Measurements from ENCODE around the gene PRR14.

Gene PRR14

DNA sequence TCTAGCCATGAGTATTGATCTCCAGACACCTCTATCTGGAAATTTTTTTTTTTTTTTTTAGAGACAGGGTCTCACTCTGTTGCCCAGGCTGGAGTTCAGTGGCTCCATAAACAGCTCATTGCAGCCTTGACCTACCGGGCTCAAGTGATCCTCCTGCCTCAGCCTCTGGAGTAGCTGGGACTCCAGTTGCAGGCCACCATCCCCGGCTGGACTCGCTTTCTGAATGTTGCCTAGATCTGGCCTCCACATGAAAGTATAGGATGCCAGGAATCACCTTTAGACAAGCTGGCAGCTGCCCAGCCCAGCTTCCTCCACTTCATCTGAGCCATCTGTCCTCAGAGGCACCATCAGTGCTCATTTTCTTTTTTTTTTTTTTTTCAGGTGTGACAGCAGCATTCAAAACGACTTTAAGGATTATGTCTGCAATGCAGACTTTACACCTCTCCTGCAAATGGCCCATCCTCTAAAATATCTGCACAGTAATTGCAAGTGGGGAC is 6.4 kb upstream of the PRR14 start:
- in situ Hi-C loops (cut with MboI; ENCODE audit: low sequenced_read_pairs) = loop anchor here (25.0 kb wide), 1 partner anchor 532 kb away; the partner anchor contains the start of genes GDPD3 and MAPK3
- no peaks in the 10 kb centered on the region for H3K27me3 ChIP-seq (ENCODE audit: low read depth)
- DNase-seq (ENCODE audit: low spot score in 2 of 2) = no peak

DNA sequence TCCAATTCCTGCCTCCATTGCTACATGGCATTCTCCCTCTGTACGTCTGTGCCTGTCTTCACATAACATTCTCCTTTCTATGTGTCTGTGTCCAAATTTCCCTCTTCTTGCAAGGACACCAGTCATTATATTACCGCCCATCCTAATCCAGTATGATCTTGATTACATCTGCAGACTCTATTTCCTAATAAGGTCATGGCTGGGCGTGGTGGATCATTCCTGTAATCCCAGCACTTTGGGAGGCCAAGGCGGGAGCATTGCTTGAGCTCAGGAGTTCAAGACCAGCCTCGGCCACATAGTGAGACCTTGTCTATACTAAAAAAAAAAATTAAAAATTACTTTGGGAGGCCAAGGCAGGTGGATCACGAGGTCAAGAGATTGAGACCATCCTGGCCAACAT is 5.0 kb upstream of the PRR14 start:
- Histone ChIP-seq H3K4me1 (peaks cover 4% of the 10 kb centered on the region), H3K36me3 (replicated peaks) (no peaks in the 10 kb centered on the region), H3K27me3 (ENCODE audit: low read depth) (no peaks in the 10 kb centered on the region), H3K9me3 (0 out of 2 replicates have a peak, but pooled peaks cover 2% of the 10 kb centered on the region), H3K4me3 (no peak overlapping the region)
- no peak for DNase-seq (ENCODE audit: low spot score in 2 of 2)
- in situ Hi-C loops (cut with MboI; ENCODE audit: low sequenced_read_pairs) = loop anchor here (25.0 kb wide), 1 partner anchor 533 kb away; the partner anchor contains the start of genes GDPD3 and MAPK3

More for the DNA sequence above, 6.4 kb upstream of the PRR14 start:
- H3K4me3 ChIP-seq = no peak overlapping the region
- H3K36me3 ChIP-seq (replicated peaks) = no peaks in the 10 kb centered on the region
- no peaks in the 10 kb centered on the region for H3K4me1 ChIP-seq
- H3K9me3 ChIP-seq = 0 out of 2 replicates have a peak, but pooled peaks cover 2% of the 10 kb centered on the region

DNA sequence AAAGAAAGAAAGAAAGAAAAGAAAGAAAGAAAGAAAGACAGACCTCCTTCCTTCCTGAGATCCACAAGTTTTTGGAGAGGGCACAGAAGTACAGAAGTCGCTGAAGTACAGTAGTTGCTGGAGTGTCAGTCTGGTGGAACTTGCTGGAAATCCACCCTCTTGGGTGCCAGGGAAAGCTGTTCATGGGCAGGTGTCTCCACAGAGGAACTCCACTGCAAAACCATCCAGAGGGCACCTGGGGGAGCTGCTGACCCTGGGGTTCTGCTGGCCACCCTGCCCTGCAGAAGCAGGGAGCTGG is 3.5 kb upstream of the PRR14 start:
- Histone ChIP-seq H3K4me1 (peaks cover 4% of the 10 kb centered on the region), H3K36me3 (replicated peaks) (0 out of 2 replicates have a peak, but pooled peaks cover under 1% of the 10 kb centered on the region), H3K4me3 (no peak overlapping the region), H3K9me3 (0 out of 2 replicates have a peak, but pooled peaks cover 2% of the 10 kb centered on the region), H3K27me3 (ENCODE audit: low read depth) (no peaks in the 10 kb centered on the region)
- no peak for DNase-seq (ENCODE audit: low spot score in 2 of 2)
- in situ Hi-C loops (cut with MboI; ENCODE audit: low sequenced_read_pairs) = loop anchor here (25.0 kb wide), 1 partner anchor 535 kb away; the partner anchor contains the start of genes GDPD3 and MAPK3

DNA sequence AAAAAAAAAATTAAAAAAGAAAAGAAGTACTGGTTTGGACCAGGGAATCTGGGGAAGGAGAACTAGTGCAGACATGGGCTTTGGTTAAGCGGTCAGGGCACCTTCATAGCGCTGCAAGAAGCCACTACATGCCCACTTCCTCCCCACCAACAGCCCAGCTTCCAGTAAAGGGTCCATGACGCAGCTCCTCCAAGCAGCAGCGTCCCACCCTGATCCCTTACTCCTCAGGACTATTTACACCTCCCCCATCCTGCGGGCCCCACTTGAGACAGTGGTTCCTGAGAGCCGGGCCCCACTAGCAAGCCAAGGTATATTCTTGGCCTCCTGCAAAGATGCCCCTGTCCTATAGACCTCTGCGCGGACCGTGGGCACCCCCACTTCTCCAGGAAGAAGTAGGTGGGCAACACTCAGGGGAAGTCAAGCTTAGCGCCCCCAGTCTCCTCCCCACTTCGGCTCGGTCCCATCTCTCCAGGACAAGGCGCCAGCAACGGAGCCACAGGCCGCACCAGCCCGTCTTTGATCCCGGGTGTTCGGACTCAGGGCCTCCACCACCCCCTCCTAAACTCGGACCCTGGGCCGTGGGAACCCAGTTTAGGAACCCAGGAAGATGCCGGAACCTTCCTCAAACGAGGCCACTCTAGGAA is 913 bp upstream of the PRR14 start:
- peak overlapping the region; percentile 83 for H3K4me3 ChIP-seq
- no peaks in the 10 kb centered on the region for H3K27me3 ChIP-seq (ENCODE audit: low read depth)
- no peak for DNase-seq (ENCODE audit: low spot score in 2 of 2)
- in situ Hi-C loops (cut with MboI; ENCODE audit: low sequenced_read_pairs) = loop anchor here (25.0 kb wide), 1 partner anchor 538 kb away; the partner anchor contains the start of genes GDPD3 and MAPK3
- H3K36me3 ChIP-seq (replicated peaks) = peaks cover 23% of the 10 kb centered on the region
- 0 out of 2 replicates have a peak, but pooled peaks cover 2% of the 10 kb centered on the region for H3K9me3 ChIP-seq
- peaks cover 4% of the 10 kb centered on the region for H3K4me1 ChIP-seq

DNA sequence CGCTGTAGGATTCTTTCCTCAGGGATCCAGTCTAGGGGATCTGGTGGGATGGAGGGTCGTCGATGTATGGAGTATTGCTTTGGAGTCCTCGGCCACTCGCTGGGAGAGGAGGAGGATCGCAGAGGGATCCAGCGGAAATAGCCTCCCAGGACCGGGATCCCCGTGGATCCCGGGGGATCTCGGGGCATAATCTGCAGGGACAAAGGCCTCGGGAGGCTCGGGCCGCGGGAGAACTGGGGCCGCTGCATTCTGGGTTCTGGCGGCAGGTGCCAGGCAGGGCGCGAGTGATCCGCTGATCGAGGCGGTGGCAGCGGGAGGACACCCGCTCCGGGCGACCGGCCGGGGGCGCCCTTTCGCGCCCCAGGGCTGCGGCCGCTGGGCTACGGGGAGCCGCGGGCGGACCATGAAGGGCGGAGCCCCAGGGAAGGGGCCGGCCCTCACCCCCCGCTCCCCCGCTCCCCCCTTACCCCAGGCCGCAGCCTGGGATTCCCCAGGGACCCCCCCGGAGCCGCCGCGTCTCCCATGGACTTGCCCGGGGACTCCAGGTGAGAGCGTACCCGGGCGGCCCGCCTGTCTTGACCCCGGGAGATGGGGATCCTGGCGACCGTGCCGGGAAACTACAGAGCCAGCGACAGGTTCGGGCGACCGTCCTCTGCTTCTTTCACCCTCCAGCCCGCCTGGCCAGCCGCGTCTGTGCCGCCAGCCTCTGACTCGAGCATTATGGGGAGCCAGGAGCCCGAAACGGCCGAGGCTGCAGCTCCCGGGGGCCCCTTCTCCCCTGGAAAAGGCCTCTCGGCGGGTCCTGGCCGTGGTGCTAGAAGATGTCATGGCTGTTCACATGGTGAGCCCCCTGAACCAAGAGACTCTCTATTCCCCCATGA is 604 bp downstream of the PRR14 start:
- in situ Hi-C loops (cut with MboI; ENCODE audit: low sequenced_read_pairs) = no loop called here
- no peaks in the 10 kb centered on the region for H3K9me3 ChIP-seq
- peak overlapping the region; percentile 83 for H3K4me3 ChIP-seq
- H3K4me1 ChIP-seq = peaks cover 4% of the 10 kb centered on the region
- DNase-seq (ENCODE audit: low spot score in 2 of 2) = peak; percentile 54 to 77
- H3K27me3 ChIP-seq (ENCODE audit: low read depth) = no peaks in the 10 kb centered on the region
- peaks cover 38% of the 10 kb centered on the region for H3K36me3 ChIP-seq (replicated peaks)

DNA sequence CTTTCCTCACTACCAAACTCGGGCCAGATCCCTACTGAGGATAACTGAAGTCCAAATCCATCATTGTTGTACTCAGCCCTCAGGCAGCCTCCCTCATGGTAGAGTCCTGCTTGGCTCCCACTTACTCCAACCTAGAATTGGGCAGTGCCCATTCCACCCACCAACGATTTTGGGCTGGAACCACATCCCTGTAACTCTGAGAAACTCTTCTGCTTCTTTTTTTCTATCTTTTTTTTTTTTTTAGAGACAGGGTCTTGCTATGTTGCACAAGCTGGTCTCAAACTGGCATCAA is 1.2 kb downstream of the PRR14 start:
- H3K4me3 ChIP-seq = peak overlapping the region; percentile 83
- no peaks in the 10 kb centered on the region for H3K27me3 ChIP-seq (ENCODE audit: low read depth)
- H3K9me3 ChIP-seq = no peaks in the 10 kb centered on the region
- peaks cover 4% of the 10 kb centered on the region for H3K4me1 ChIP-seq
- no peak for DNase-seq (ENCODE audit: low spot score in 2 of 2)
- in situ Hi-C loops (cut with MboI; ENCODE audit: low sequenced_read_pairs) = no loop called here
- H3K36me3 ChIP-seq (replicated peaks) = peaks cover 44% of the 10 kb centered on the region

DNA sequence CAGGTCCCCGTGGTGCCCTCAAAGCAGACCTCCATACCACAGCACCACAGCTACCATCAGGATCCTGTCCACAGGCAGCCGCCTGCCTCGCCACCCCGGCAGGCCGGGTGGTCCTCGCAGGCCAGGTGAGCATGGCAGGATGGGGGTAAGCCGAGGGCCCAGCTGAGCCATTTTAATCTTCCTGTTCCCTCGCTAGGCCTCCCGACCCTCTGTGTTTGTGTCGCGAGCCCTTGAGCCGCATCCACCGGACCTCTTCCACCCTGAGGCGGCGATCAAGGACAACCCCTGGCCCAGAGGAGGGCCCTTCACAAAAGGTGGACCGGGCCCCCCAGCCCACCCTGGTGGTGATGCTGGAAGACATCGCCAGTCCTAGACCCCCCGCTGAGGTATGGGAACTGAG is 2.0 kb downstream of the PRR14 start:
- in situ Hi-C loops (cut with MboI; ENCODE audit: low sequenced_read_pairs) = no loop called here
- no peak for DNase-seq (ENCODE audit: low spot score in 2 of 2)
- Histone ChIP-seq H3K4me3 (no peak overlapping the region), H3K4me1 (peaks cover 8% of the 10 kb centered on the region), H3K27me3 (ENCODE audit: low read depth) (no peaks in the 10 kb centered on the region), H3K9me3 (no peaks in the 10 kb centered on the region), H3K36me3 (replicated peaks) (peaks cover 47% of the 10 kb centered on the region)

DNA sequence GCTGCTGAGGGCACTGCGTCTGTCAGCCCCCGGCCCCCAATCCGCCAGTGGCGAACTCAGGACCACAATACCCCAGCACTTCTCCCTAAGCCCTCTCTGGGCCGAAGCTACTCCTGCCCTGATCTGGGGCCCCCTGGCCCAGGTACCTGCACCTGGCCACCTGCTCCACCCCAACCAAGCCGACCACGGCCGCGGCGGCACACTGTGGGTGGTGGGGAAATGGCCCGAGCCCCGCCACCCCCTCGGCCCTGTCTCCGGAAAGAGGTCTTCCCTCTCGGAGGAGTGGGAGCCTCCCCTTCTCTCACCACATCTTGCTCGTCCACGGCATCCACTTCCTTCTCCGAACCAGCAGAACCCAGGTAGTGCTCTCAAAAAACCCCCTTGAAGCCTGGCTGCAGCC is 4.1 kb downstream of the PRR14 start:
- peaks cover 47% of the 10 kb centered on the region for H3K36me3 ChIP-seq (replicated peaks)
- H3K9me3 ChIP-seq = no peaks in the 10 kb centered on the region
- H3K27me3 ChIP-seq (ENCODE audit: low read depth) = no peaks in the 10 kb centered on the region
- no peak for DNase-seq (ENCODE audit: low spot score in 2 of 2)
- in situ Hi-C loops (cut with MboI; ENCODE audit: low sequenced_read_pairs) = no loop called here
- peaks cover 8% of the 10 kb centered on the region for H3K4me1 ChIP-seq
- H3K4me3 ChIP-seq = no peak overlapping the region

DNA sequence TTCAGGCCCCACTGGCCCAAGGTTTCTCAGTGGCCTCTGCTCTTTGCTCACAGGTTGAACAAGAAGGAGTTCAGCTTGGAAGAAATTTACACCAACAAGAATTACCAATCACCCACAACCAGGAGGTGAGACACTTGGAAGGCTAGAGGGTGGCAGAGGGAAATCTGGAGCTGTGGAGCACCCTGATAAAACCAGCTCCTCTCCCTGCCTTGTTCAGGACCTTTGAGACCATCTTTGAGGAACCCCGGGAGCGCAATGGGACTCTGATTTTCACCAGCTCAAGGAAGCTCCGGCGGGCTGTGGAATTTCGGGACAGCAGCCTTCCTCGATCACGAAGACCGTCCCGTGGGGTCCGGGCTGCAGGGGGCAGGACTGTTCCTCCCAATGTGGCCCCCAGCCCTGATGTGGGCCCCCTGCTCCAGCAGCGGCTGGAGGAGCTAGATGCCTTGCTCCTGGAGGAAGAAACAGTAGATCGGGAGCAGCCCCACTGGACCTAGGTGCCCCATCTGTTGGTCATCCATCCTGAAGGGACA is 5.1 kb downstream of the PRR14 start:
- H3K27me3 ChIP-seq (ENCODE audit: low read depth) = no peaks in the 10 kb centered on the region
- no peak overlapping the region for H3K4me3 ChIP-seq
- peaks cover 12% of the 10 kb centered on the region for H3K4me1 ChIP-seq
- peaks cover 47% of the 10 kb centered on the region for H3K36me3 ChIP-seq (replicated peaks)
- no peak for DNase-seq (ENCODE audit: low spot score in 2 of 2)
- no peaks in the 10 kb centered on the region for H3K9me3 ChIP-seq
- in situ Hi-C loops (cut with MboI; ENCODE audit: low sequenced_read_pairs) = no loop called here

DNA sequence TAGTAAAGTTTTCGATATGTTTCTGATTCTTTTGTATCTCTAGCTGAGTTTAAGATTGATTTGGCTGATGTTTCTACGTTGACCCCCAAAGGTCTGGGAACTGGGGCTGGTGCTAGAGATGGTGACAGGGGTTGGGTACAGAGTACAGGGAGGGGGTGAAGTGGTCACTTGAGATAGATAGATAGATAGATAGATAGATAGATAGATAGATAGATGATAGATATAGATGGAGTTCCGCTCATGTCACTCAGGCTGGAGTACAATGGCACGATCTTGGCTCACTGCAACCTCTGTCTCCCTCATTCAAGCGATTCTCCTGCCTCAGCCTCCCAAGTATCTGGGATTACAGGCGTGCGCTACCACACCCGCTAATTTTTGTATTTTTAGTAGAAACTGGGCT is 5.6 kb downstream of the PRR14 start:
- DNase-seq (ENCODE audit: low spot score in 2 of 2) = no peak
- in situ Hi-C loops (cut with MboI; ENCODE audit: low sequenced_read_pairs) = no loop called here
- H3K36me3 ChIP-seq (replicated peaks) = peaks cover 47% of the 10 kb centered on the region

DNA sequence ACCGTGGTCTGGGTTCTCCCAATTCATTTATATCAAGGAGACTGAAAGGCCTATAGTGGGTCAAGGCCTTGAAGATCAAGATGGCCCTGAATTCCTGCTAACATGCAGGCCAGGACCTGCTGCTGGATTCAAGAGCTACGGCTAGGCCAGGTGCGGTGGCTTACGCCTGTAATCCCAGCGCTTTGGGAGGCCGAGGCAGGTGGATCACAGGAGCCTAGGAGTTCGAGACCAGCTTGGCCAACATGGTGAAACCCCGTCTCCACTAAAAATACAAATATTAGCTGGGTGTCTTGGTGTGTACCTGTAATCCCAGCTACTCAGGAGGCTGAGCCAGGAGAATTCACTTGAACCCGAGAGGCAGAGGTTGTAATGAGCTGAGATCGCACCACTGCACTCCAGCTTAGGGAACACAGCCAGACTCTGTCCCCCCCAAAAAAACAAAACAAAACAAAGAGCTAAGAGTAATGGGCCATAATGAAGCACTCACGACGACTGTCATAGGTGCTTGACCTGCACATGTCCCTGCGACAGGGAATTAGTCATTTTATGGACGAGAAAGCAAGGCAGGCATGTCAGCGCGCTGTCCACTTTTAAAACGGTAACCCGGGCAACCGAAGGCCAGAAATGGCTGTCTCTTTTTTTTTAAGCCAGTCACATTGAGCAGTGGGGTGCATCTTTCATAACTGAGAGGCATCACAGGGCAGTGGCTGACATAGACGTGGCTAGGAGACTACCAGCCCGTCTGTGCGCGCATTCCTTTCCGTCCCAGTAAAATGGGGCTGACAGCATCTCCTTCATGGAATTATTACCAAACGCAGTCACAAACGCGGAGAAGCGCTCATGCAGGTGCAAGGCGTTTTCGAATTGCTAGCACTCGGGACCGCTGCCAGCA is 6.5 kb downstream of the PRR14 start:
- H3K4me1 ChIP-seq = peaks cover 13% of the 10 kb centered on the region
- no peaks in the 10 kb centered on the region for H3K27me3 ChIP-seq (ENCODE audit: low read depth)
- peak in 1 of 2 experiments; percentile 23 for DNase-seq (ENCODE audit: low spot score in 2 of 2)
- in situ Hi-C loops (cut with MboI; ENCODE audit: low sequenced_read_pairs) = no loop called here
- no peaks in the 10 kb centered on the region for H3K9me3 ChIP-seq
- peak overlapping the region; percentile 35 for H3K4me3 ChIP-seq
- peaks cover 54% of the 10 kb centered on the region for H3K36me3 ChIP-seq (replicated peaks)

More for the DNA sequence above, 5.6 kb downstream of the PRR14 start:
- no peaks in the 10 kb centered on the region for H3K27me3 ChIP-seq (ENCODE audit: low read depth)
- no peaks in the 10 kb centered on the region for H3K9me3 ChIP-seq
- peaks cover 13% of the 10 kb centered on the region for H3K4me1 ChIP-seq
- no peak overlapping the region for H3K4me3 ChIP-seq

DNA sequence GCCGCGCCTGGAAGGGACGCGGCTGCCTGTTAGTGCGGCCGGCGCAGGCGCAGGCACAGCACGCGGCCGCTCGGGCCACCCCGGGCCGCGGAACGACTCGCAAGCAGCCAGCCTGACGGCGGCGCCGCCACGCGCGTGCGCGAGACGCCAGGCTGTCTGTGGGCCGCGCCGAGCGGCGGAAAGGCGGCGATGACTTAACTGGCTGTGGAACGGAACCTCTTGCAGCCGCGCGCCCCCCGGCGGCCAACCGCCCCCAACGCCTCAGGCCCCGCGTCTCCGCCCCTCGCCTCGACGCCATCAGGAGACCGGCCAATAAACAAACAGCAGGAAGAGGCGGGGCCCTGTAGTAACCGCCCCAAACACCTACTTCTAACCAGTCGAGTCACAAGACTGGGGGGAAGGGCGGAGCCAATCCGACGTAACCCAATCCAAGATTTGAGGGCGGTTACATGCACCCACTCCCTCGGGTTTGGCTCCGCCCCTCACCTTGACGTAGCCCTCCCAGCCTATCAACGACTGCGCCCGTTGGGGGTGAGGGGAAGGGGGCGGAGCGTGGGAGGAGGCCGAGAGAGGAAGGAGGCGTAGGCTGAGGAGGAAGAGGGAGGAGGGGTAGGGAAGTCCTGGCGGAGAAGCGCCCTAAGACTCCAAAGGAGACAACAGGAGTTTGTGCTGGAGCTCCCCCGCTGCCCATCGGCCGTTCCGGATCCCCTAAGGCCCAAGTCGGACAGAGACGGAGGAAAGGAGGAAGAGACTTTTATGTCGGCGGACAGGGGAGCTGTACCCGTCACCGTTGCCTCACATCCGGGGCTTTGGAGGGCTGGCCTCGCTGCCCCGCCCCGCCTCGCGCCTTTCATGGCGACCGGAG is 7.3 kb downstream of the PRR14 start, which contains the start of gene FBRS:
Gene FBRS (plus strand): TSS at position 566 of the 865 bp plus-strand sequence. CDS start 1,088 bp downstream, outside the sequence.
- peak; percentile 99 to 100 for DNase-seq (ENCODE audit: low spot score in 2 of 2)
- no peaks in the 10 kb centered on the region for H3K27me3 ChIP-seq (ENCODE audit: low read depth)
- in situ Hi-C loops (cut with MboI; ENCODE audit: low sequenced_read_pairs) = no loop called here
- peak within 1 kb of the TSS; percentile 95 for H3K4me3 ChIP-seq
- peaks cover 54% of the 10 kb centered on the region for H3K36me3 ChIP-seq (replicated peaks)
- H3K4me1 ChIP-seq = peaks cover 13% of the 10 kb centered on the region
- H3K9me3 ChIP-seq = no peaks in the 10 kb centered on the region
